Measurements from ENCODE around the gene IFIT3.
"Not testable (repeated sequence)": the region's sequence is repeated elsewhere in the genome, so short reads cannot be mapped to it uniquely, and the experiment has no call there.

Gene IFIT3, protein sequence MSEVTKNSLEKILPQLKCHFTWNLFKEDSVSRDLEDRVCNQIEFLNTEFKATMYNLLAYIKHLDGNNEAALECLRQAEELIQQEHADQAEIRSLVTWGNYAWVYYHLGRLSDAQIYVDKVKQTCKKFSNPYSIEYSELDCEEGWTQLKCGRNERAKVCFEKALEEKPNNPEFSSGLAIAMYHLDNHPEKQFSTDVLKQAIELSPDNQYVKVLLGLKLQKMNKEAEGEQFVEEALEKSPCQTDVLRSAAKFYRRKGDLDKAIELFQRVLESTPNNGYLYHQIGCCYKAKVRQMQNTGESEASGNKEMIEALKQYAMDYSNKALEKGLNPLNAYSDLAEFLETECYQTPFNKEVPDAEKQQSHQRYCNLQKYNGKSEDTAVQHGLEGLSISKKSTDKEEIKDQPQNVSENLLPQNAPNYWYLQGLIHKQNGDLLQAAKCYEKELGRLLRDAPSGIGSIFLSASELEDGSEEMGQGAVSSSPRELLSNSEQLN

GRCh38 chr10:89327803-89328441, at the start of gene IFIT3:
Gene IFIT3 (plus strand): TSS chr10:89327997. CDS start chr10:89328074, 77 bp downstream.
- peak; percentile 50 for DNase-seq

- no peak for DNase-seq
Observed at GRCh38 chr10:89278034-89278535, 49.7 kb upstream of the IFIT3 start.

- DNase-seq = no peak
Observed at GRCh38 chr10:89278900-89279392, 48.9 kb upstream of the IFIT3 start.

GRCh38 chr10:89279421-89279869, 48.4 kb upstream of the IFIT3 start:
- no peak for DNase-seq

DNA sequence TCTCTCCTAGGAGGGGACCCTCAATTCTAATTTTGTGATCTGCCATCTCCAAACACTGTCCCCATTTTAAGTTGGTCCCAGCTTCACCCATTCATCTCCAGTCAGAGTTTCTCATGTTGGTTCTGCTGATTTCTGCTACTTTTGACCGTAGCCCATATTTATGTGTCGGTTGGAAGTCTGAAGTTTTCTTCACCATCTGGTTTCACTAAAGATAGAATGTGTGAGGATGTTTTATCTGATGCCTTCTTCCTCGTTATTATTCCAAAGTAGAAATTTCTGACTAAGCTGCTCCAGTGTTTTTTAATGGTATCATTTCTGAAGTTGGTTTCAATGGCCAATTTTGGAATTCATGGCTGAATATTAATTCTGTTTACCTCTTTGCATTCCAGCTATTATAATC, 47.3 kb upstream of the IFIT3 start:
- no peak for DNase-seq

DNA sequence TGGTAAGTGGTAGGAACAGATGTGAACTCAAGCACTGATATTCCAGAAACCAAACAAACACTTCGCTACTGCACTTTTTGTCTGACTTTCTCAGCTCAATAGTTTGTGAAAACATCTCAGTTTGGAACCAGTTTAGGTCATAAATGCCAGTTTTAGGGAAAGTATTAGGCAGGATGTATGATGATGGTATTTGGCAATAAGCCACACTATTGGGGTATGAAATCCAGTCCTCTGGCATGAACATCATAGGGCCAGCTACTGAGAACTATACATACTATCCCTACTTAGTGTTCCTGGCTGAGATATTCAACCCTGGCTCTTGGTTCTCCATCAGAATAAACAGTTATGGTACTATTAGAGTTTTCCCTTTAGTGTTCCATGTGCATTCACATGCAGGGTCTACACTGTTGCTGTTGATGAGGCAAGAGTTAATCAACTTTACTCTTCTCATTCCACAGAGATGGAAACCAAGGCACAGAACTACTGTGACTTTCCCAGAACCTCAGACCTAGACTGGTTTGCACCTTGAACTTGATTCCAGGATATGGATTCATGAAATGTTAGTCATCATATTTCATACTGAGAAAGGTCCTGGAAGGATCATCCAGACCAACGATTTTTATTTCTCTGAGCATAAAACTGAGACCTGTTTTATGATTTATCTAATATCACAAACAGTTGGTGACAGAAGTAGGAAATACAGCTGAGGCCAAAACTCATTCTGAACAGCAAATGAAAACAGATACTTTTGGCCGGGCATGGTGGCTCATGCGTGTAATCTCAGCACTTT, 46.0 kb upstream of the IFIT3 start:
- no peak for DNase-seq

GRCh38 chr10:89283025-89283935, 44.5 kb upstream of the IFIT3 start:
- DNase-seq = no peak

DNA sequence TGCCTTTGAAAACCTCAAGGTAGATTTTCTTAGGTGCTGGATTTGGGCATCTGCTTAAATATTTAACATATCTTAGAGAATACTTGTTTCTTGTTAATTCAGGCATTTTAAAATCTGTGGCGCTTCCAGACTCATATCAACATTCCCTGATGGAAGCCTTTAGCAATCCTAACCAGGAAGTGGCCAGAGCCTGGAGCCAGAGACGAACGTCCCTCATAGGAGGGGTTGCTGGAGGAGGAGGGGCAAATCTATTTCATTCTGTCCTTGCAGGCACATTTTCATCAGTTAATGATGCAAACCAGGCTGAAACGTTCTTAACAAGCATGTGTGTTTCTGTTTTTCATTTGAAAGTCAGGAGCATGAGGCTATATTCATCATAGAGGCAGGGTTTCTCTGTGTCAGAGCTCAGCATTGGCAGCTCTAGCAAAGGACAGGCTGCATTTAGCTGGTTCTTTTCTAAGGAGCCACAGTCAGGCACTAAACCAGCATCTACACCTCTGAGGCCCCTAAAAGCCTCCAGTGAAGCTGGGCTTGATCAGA, 43.8 kb upstream of the IFIT3 start:
- no peak for DNase-seq

DNA sequence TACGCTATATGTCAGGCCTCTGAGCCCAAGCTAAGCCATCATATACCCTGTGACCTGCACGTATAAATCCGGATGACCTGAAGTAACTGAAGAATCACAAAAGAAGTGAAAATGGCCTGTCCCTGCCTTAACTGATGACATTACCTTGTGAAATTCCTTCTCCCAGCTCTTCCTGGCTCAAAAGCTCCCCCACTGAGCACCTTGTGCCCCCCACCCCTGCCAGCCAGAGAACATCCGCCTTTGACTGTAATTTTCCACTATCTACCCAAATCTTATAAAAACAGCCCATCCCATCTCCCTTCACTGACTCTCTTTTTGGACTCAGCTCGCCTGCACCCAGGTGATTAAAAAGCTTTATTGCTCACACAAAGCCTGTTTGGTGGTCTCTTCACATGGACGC, 43.1 kb upstream of the IFIT3 start:
- DNase-seq = not testable (repeated sequence)

GRCh38 chr10:89285303-89285702, 42.5 kb upstream of the IFIT3 start:
- DNase-seq = not testable (repeated sequence)

GRCh38 chr10:89294721-89295239, 33.0 kb upstream of the IFIT3 start:
- DNase-seq = no peak

DNA sequence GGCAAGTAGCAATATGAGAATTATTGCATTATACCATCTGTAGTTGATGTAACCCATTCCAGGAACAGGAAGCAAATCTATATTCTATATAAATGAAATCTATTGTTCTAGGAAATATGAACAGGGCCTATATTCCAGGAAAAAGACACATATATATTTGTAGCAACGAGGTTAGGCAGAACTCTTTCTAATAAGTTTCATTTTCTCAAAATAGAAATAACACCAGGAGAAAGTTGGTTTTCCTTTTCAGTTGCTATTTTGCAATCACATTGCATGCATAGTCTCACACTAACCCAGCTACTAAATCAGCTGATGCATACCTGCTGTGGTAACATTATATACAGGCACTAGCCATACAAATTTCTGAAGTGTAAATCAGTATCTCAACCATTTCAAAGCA, 32.2 kb upstream of the IFIT3 start:
- no peak for DNase-seq

DNA sequence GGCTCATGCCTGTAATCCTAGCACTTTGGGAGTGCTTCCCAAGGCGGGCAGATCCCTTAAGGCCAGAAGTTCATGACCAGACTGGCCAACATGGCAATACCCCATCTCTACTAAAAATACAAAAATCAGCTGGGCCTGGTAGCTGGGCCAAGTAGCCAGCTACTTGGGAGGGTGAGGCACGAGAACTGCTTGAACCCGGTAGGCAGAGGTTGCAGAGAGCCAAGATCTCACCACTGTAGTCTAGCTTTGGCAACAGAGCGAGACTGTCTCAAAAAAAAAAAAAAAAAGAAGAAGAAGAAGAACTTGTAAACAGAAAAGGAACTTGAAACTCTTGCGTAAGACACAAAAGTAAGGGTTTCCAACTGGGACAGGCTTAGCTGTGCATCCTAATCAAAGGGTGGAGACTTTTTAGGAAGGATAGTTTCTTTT, 31.6 kb upstream of the IFIT3 start:
- DNase-seq = no peak

- DNase-seq = no peak
Observed at GRCh38 chr10:89297356-89297755, 30.4 kb upstream of the IFIT3 start.

DNA sequence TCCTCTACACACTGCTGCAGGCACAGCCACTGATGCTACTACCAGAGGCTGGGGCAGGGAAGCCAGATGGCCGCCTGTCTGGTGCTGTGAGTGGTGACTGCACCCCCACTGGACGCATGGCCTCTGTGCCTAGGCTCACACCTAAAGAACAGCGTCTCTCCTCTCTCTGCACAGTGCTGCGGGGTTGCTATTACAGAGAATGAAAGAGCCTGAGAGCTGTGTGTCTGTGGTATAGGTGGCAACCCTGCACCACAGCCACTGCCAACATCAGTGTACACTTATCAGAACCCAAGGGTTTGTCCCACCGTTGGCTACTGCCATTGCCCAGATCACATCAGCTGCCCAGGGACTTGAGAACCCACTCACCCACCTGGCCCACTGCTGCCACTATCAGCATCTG, 30.0 kb upstream of the IFIT3 start:
- no peak for DNase-seq

GRCh38 chr10:89299031-89299430, 28.8 kb upstream of the IFIT3 start:
- DNase-seq = no peak

- DNase-seq = peak; percentile 46
Observed at GRCh38 chr10:89301232-89301631, 26.6 kb upstream of the IFIT3 start.

DNA sequence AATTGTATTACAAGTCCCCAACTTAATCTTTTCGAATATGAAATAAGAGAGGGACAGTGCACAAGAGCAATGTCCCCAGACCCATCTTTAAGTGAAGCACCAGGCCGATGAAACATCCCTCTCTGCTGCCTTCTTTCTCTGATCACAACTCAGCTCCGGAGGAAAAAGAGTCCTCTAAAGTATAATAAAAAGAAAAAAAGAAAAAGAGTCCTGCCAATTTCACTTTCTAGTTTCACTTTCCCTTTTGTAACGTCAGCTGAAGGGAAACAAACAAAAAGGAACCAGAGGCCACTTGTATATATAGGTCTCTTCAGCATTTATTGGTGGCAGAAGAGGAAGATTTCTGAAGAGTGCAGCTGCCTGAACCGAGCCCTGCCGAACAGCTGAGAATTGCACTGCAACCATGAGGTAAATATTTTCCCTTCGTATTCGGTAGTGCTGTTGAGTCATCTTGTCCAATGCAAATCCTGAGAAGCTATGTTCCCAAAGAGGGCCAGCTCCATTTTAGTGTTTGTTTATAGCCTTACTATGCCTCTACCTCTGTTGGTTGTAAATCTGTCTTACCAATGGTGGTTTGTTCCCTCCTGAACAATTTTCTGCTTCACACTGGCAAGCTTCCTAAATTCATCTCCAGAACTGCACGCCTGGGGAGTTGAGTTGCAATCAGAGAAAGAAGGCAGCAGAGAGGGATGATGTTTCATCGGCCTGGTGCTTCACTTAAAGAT, 25.9 kb upstream of the IFIT3 start, which contains the start of gene IFIT2:
Gene IFIT2 (plus strand): TSS at position 326 of the 725 bp plus-strand sequence. CDS start 78 bp downstream, at position 404.
- DNase-seq = peak; percentile 75

DNA sequence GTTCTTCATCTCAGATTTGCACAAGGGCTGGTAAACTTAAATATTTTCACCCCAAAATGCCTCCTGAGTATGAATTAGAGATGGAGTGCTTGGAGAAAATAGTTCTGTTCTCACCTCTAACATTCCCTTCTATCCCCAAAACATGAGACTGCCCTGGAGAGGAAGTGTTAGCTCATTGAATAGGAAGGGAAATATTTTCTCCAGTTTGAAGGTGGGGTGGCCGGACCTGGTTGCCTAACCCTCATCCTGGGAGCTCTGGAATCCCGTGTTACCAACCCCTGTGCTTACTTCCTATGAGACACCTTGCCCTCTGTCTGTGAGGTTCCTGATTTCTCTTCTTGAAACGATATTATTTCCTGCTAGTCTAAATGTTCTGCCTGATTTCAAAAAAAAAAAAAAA, 25.2 kb upstream of the IFIT3 start:
- DNase-seq = no peak

- DNase-seq = no peak
Observed at GRCh38 chr10:89303161-89303560, 24.6 kb upstream of the IFIT3 start.
